OCI-LY3 (cell line): Measurements from ENCODE around the gene XRCC4.

Experiments
- H2AFZ ChIP-seq: fragments of 200-600, 300-600 bp; shearing (Covaris generic); 2 replicates; pipeline ENCODE4 v1.6.0; 2014; ENCODE audit warnings: antibody characterized with exemption, low read depth, low read length
- H3K27ac ChIP-seq: fragments of 200-600, 300-600 bp; sonication (generic); 2 replicates; pipeline ENCODE4 v1.5.1; 2014; ENCODE audit warnings: mild to moderate bottlenecking, low read length, moderate library complexity, mixed read lengths
- H3K27me3 ChIP-seq: fragments of 200-600, 300-600 bp; sonication (generic); 2 replicates; pipeline ENCODE4 v1.6.1; 2014; ENCODE audit warnings: low read depth, low read length, mixed read lengths
- H3K36me3 ChIP-seq: fragments of 200-600, 300-600 bp; sonication (generic); replicated peaks from 2 replicates; pipeline ENCODE3; 2014; ENCODE audit warnings: low read depth, low read length, mixed read lengths
- H3K4me1 ChIP-seq: fragments of 300-600, 200-600 bp; sonication (generic); 2 replicates; pipeline ENCODE4 v1.6.1; 2014; ENCODE audit warnings: low read length, mixed read lengths
- H3K4me2 ChIP-seq: fragments of 200-600, 300-600 bp; sonication (generic); 2 replicates; pipeline ENCODE4 v1.6.1; 2014; ENCODE audit warnings: low read length, mixed read lengths
- H3K4me3 ChIP-seq: fragments of 300-600, 200-600 bp; sonication (generic); 2 replicates; pipeline ENCODE4 v1.5.1; 2014; ENCODE audit warnings: antibody characterized with exemption, mild to moderate bottlenecking, low read length, moderate library complexity
- H3K79me2 ChIP-seq: fragments of 300-600, 200-600 bp; shearing (Covaris generic); 2 replicates; pipeline ENCODE4 v1.6.1; 2014; ENCODE audit warnings: mild to moderate bottlenecking, low read length, mixed read lengths
- H3K9ac ChIP-seq: fragments of 300-600, 200-600 bp; shearing (Covaris generic); 2 replicates; pipeline ENCODE4 v1.6.0; 2014; ENCODE audit warnings: mild to moderate bottlenecking, low read length, moderate library complexity
- H3K9me3 ChIP-seq: fragments of 200-600, 300-600 bp; shearing (Covaris generic); 2 replicates; pipeline ENCODE4 v1.6.1; 2014; ENCODE audit warnings: low read length, mixed read lengths; ENCODE audit not compliant: insufficient read depth
- H4K20me1 ChIP-seq: fragments of 200-600, 300-600 bp; sonication (generic); 2 replicates; pipeline ENCODE4 v1.6.1; 2016; ENCODE audit warnings: low read length, mixed read lengths; ENCODE audit not compliant: insufficient read depth
- EZH2phosphoT487 ChIP-seq: fragments of 200-600 bp; shearing (Covaris generic); IDR thresholded peaks from 2 replicates; pipeline ENCODE4 v1.6.1; 2018; ENCODE audit warnings: antibody characterized with exemption, mixed run types, low read depth
- TF ChIP-seq, protein P1 (sequence below): fragments of 200-600, 300-600 bp; sonication (generic); IDR thresholded peaks from 2 replicates; pipeline ENCODE4 v1.5.1; 2014; ENCODE audit warnings: antibody characterized with exemption, low read length, low read depth

XRCC4 gene

DNA sequence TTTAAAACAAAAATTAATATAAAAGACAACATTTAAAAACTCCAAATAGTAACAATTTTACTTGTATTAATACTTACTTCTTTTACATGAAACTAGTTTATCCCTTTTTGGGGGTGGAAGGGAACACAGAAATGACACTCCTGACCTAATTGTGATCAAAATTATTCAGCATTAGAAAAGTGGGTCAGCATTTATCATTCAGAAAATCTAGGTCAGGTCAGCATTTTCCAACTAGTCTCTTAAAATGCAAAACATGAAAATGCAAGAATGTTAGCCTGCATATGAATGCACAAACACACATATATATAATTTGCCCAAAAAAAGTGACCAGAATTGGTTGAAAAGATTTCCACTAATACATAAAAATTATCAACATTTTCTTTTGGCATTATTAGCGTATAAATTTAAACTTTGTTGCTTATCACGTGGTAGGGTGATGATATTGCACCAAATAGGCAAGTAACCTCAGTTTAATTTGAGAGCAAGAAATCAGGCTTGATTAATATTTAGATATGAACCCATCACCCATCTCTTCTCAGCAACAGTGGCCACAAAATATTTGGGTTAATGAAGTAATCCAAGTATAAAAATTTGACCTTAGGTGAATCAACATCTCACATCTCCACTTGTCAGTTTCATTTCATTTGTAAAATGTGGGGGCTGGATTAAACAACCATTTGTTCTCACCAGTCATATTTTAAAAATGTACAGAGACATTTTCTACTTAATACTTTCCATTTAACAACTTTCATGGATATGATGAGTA lies 5.9 kb upstream of the XRCC4 start:
- no peaks in the 10 kb centered on the region for H3K9me3 ChIP-seq
- 0 out of 2 replicates have a peak, but pooled peaks cover 9% of the 10 kb centered on the region for H4K20me1 ChIP-seq
- H3K27me3 ChIP-seq: no peaks in the 10 kb centered on the region
- TF ChIP-seq, protein P1, sequence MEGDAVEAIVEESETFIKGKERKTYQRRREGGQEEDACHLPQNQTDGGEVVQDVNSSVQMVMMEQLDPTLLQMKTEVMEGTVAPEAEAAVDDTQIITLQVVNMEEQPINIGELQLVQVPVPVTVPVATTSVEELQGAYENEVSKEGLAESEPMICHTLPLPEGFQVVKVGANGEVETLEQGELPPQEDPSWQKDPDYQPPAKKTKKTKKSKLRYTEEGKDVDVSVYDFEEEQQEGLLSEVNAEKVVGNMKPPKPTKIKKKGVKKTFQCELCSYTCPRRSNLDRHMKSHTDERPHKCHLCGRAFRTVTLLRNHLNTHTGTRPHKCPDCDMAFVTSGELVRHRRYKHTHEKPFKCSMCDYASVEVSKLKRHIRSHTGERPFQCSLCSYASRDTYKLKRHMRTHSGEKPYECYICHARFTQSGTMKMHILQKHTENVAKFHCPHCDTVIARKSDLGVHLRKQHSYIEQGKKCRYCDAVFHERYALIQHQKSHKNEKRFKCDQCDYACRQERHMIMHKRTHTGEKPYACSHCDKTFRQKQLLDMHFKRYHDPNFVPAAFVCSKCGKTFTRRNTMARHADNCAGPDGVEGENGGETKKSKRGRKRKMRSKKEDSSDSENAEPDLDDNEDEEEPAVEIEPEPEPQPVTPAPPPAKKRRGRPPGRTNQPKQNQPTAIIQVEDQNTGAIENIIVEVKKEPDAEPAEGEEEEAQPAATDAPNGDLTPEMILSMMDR: no peak
- no peak for TF ChIP-seq EZH2phosphoT487
- no peak overlapping the region for H3K4me3 ChIP-seq
- peaks cover 100% of the 10 kb centered on the region for H3K79me2 ChIP-seq
- peaks cover 15% of the 10 kb centered on the region for H3K36me3 ChIP-seq
- no peak overlapping the region for H3K9ac ChIP-seq
- peaks cover 7% of the 10 kb centered on the region; the same call in 1 of the 2 replicates for H3K4me1 ChIP-seq
- no peak overlapping the region for H3K4me2 ChIP-seq
- no peak overlapping the region for H2AFZ ChIP-seq
- H3K27ac ChIP-seq: no peak overlapping the region

DNA sequence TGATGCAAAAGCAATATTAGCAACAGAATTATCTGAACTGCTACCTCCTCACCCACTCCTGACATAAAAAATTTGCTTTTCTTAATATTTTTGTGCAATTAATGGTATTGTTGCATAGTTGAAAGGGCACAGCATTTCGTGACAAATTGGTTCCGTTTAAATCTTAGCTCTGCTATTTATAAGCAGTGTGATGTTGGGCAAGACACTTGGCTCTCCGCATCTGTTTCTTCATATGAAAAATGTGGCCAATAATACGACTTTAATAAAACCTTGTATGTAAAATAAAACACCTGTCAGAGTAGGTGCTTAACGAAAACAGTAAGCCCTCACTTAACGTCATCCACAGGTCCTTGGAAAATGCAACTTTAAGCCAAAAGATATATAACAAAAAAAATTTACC lies 4.4 kb upstream of the XRCC4 start:
- H3K9me3 ChIP-seq: no peaks in the 10 kb centered on the region
- H3K79me2 ChIP-seq: peaks cover 97% of the 10 kb centered on the region
- H2AFZ ChIP-seq: no peak overlapping the region
- H3K4me1 ChIP-seq: peaks cover 7% of the 10 kb centered on the region; the same call in 1 of the 2 replicates
- TF ChIP-seq, protein P1: no peak
- TF ChIP-seq EZH2phosphoT487: no peak
- H4K20me1 ChIP-seq: 0 out of 2 replicates have a peak, but pooled peaks cover 9% of the 10 kb centered on the region
- no peak overlapping the region for H3K9ac ChIP-seq
- peaks cover 15% of the 10 kb centered on the region for H3K36me3 ChIP-seq
- no peak overlapping the region for H3K27ac ChIP-seq
- no peaks in the 10 kb centered on the region for H3K27me3 ChIP-seq
- no peak overlapping the region for H3K4me2 ChIP-seq
- H3K4me3 ChIP-seq: no peak overlapping the region

DNA sequence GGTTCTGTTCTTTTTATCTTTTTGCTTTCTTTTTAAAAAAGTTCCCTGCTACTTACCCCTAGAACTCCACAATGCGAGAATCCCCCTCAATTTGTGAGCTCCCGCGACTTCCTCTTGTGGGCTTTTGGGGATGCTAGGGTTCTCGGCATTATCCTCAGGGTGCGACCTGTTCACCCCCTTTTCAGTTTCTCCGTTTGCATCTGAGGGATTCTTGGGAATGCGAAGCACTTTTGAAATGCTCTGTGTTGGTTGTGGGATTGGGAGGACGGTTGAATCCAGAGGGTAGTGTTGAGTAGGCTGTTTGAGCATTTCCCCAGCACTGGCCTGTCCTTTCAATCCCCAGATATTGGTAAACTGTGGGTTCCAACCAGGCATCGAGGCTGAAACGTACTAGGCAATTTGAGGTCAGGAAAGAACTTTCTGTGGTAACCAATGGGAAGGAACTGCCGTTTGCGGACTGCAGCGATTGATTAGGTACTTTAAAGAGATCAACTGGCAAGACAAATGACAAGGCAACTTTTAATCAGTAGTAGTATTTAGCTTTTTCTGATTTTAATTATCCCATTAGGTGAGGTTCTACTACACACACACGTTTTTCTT lies 415 bp downstream of the XRCC4 start:
- Histone ChIP-seq H3K9ac (peak overlapping the region; percentile 94), H3K27me3 (no peaks in the 10 kb centered on the region), H3K36me3 (peaks cover 11% of the 10 kb centered on the region), H2AFZ (peak overlapping the region; percentile 91), H3K79me2 (peaks cover 59% of the 10 kb centered on the region), H3K9me3 (no peaks in the 10 kb centered on the region), H3K4me2 (peak overlapping the region; percentile 63), H4K20me1 (0 out of 2 replicates have a peak, but pooled peaks cover 6% of the 10 kb centered on the region), H3K27ac (peak overlapping the region; percentile 72), H3K4me1 (peaks cover 15% of the 10 kb centered on the region; the same call in 1 of the 2 replicates), H3K4me3 (peak overlapping the region; percentile 95)
- no peak for TF ChIP-seq EZH2phosphoT487
- TF ChIP-seq, protein P1: no peak

DNA sequence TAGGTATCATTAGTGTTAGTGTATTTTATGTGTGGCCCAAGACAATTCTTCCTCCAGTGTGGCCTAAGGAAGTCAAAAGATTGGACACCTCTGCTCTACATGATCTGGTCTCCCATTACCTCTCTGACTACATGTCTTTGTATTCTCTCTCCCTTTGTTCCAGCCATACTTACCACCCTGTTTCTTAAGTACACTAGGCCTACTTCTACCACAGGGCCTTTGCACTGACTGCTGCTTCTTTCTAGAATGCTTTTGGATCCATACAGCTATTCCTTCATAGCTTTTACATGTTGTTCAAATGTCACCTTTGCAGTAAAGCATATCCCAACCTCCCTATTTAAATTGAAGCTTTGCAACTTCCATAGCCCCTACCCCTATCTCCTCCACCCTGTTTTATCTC lies 5.4 kb downstream of the XRCC4 start:
- no peaks in the 10 kb centered on the region for H4K20me1 ChIP-seq
- no peaks in the 10 kb centered on the region for H3K36me3 ChIP-seq
- no peak overlapping the region for H3K4me2 ChIP-seq
- H3K79me2 ChIP-seq: peaks cover 12% of the 10 kb centered on the region
- no peak overlapping the region for H2AFZ ChIP-seq
- no peak overlapping the region for H3K27ac ChIP-seq
- H3K27me3 ChIP-seq: no peaks in the 10 kb centered on the region
- no peak overlapping the region for H3K4me3 ChIP-seq
- H3K4me1 ChIP-seq: peaks cover 8% of the 10 kb centered on the region; the same call in 1 of the 2 replicates
- H3K9ac ChIP-seq: no peak overlapping the region
- no peaks in the 10 kb centered on the region for H3K9me3 ChIP-seq
- TF ChIP-seq EZH2phosphoT487: no peak
- TF ChIP-seq, protein P1: no peak
